Stimulated activated CD8-positive, alpha-beta memory T cell treated with anti-CD3 and anti-CD28 coated beads, Interleukin-12 subunit alpha, Interleukin-12 subunit beta, amount 100 ng/mL, for 1 hour (primary cell): ENCODE results near the gene KRT13.

Experiments used
- DNase-seq: peaks from one replicate; pipeline ENCODE4 v3.0.0-alpha.2; 2020; ENCODE audit warnings: low read depth

KRT13 gene

DNA sequence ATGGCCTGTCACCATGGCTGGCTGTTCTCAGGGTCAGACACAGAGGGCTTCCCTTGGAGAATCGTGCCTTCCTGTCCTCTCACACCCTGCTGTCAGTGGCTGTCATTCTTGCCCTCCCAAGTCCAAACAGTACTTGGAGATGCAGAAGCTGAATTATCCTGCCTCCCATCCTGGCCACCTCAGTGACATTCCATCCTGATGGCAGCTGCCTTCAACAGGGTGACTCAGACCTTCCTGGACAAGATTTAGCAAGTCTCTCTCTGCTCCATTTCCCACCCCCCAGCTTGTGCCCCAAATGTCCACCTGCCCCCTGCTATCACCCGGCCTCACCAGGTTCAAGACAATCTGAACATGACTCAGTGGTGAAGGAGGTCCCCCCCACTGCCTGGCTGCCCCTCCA lies 10.9 kb downstream of the KRT13 start:
- DNase-seq, result no peak

GRCh38 chr17:41492771-41493170 lies 12.6 kb downstream of the KRT13 start:
- DNase-seq, result no peak

DNA sequence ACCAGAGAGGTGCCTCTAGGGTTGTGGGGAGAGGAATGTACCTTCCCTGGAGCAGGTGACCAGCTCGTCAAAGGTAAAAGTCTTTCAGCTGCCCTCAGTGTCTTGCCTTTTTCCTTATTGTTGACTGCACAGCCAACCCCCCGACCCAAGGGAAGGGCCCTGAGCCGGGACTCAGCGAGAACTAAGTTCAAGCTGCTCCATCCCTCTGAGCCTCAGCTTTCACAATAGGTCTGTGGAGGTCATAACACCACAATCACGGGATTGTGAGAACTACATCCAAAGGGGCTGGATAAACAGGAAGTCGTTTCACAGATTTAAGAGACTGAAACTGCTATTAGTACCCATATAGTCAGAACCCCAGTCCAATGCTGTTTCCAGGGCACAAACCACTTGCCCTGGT lies 13.1 kb downstream of the KRT13 start:
- DNase-seq, result no peak

- no peak for DNase-seq
Observed at GRCh38 chr17:41491476-41491875, 13.9 kb downstream of the KRT13 start.

GRCh38 chr17:41490000-41490990 lies 15.1 kb downstream of the KRT13 start:
- DNase-seq, result no peak

DNA sequence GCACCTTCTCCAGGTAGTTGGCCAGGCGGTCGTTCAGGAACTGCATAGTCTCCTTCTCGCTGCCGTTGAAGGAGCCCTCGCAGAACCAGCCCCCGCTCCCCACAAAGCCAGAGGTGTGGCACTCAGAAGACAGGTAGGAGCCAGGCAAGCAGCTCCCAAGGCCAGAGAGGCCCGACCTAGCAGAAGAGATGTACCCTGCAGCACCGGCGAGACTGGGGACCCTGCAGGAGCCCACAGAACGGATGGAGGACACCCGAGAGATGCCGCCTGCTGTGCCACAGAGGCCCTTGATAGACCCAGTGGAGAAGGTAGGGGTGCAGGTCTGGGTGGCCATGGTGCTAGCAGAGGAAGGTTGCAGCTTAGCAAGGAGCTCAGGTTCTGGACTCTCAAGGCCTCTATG lies 15.9 kb downstream of the KRT13 start, which contains the start of gene KRT36:
Gene KRT36, minus strand, starts transcription at position 380 of the 400 bp plus-strand sequence. Its CDS starts 46 bp downstream, at position 334.
- DNase-seq, result no peak

GRCh38 chr17:41486809-41487530 lies 18.4 kb downstream of the KRT13 start:
- no peak for DNase-seq

GRCh38 chr17:41486316-41486715 lies 19.1 kb downstream of the KRT13 start:
- no peak for DNase-seq

DNA sequence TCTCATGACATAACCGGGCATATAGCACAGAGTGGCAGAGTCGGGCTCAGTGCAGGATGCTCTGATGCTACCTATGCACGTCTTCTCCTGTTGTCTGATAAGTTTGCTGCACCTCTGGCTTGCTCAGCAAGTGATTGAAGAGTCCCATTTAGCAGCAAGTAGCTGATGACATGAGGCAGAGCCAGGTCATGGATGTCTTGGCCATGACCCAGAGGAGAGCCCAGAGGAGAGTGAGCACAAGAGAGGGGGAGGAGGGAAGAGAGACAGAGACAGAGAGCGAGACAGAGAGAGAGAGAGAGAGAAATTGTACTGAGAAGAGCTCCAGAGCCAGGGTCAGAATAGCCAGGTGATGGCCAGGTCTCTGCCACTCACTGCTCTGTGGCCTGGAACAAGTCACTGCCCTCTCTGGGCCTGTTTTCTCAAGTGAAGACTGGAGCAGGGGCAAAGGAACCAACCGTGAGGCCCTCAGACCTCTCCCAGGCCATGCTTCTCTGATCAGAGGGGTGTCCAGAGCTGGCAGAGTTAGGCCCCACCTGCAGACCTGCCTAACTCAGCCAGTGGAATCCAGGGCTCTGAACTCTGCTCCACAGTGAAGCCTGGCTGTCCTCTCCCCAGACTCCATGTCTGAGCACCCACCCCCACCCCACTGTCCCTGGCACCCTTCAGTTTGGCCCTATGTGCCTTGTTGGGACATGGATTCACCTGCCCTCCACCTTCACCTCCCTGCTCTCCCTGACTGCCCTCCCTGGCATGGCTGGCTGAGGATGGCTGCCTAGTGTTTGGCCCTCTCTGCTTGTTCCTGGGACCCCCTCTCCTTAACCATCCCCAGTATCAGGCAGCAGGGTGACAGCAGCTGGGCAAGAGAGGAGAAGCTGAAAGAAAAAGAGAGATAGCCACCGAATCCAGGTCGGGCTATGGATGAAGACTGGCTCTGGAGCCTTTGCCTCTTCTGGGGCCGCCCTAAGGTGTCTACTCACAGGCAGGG lies 20.2 kb downstream of the KRT13 start:
- no peak for DNase-seq

GRCh38 chr17:41483991-41484826 lies 21.2 kb downstream of the KRT13 start:
- no peak for DNase-seq

GRCh38 chr17:41483531-41483930 lies 21.9 kb downstream of the KRT13 start:
- no peak for DNase-seq

DNA sequence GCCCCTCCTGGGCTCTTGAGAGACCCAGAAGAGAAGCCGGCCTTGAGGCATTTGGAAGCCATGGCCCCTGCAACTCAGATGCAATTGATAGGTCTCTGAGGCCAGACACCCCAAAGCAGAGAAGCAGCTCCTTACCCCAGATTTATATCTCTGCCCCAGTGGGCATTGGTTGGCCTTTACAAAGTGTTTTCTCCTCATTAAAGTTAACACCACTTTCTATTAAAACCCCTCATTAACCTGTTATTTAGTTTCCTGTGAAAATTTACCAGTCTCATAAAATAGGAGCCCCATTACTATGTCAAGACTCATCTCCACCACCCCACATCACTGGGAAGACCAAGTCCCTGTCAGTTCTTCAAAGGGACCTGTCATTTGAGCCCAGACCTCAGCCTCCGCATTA lies 24.4 kb downstream of the KRT13 start, which contains the start of gene KRT35:
Gene KRT35, minus strand, starts transcription at position 116 of the 400 bp plus-strand sequence. Its CDS starts 54 bp downstream, at position 62.
- no peak for DNase-seq

- DNase-seq, result no peak
Observed at GRCh38 chr17:41480581-41480980, 24.8 kb downstream of the KRT13 start.

DNA sequence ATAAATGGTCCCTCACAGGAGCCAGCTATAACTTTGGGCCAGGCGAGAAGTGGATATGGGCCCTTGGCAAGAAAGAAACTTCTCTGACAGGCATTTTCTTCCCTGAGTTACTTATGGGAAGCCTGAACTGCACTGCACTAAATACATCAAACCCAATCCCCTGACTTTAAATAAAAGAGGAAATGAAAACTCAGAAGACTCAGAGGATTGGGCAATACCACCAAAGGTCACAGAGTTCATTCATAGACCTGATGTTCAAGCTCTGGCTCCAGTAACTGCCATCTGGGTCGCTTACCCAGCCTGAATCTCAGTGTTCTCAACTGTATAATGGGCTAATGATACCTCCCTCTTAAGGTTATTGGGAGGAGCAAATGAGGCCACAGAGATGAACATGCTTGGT lies 25.3 kb downstream of the KRT13 start:
- no peak for DNase-seq

DNA sequence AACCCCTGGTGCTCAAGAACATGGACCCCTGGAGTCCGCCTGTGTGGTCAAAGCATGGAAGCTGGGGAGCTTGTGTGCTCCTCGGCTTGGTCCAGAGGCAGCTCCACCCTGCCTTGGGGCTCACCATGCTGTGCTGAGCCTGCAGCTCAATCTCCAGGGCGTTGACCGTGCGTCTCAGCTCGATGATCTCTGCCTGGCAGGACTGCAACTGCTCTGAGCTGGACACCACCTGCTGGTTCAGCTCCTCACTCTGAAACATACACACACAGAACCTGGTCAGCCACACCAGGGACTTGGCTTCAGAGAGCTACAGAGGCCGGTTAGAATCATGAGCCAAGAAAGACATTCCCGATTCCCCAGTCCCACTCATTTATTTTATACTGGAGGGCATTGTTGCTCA lies 27.2 kb downstream of the KRT13 start:
- DNase-seq, result no peak

DNA sequence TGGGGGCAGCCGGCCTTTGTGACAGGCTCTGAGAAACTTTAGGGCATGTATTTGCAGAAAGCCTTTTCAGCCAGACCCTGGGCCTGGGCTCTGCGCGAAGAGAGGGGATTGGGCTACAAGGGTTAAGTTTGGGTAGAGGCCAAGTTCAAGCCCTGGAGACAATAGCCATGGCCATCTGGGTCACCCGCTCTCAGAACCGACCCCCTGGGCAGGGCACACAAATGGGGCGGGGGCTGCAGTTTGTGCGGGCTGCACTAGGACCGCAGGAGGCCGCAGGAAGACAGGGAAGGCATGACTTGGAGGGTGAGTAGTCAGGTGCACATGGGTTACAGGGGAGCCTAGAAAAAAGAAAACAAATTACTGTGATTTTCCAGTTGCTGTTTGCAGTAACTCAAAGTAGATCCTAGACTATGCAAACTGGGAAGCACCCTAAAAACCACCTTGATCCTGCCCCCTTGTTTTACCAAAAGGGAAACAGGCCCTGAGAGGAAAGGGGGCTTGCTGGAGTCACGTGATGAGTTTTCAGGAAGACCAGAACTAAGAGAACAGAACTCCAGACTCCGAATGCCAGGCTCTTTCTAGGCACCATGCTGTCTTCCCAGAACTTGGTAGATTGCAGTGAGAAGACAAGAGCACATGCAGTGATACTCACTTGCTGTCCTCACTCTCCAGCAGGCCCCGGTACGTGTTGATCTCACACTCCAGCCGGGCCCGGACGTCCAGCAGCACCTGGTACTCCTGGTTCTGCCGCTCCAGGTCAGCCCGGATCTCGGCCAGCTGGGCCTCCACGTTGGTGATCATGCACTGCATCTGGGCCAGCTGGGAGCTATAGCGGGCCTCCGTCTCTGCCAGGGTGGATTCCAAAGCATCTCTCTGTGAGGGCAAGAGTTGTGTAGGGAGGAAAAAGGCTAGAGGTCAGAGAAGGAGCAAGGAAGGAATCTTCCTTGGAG lies 28.3 kb downstream of the KRT13 start:
- no peak for DNase-seq

DNA sequence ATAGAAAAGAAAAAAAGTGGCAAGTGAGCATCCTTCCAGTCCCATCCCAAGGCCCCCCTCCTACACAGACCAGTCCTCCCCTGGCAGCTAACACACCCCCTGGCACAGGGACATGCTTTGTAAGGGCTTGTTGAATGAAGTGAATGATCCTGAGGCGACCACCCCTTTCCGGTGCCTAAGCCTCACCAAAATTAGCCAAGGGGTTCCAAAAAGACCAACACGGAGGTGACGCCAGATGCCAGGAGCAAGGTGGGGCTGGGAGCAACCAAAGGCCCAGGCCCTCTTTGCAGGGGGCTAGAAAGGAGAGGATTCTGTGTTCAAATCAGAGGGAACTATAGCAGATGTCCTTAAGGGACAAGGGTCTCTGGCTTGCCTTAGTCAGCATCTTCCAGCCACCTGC lies 30.0 kb downstream of the KRT13 start:
- no peak for DNase-seq

GRCh38 chr17:41474863-41475262 lies 30.5 kb downstream of the KRT13 start:
- DNase-seq, result no peak

DNA sequence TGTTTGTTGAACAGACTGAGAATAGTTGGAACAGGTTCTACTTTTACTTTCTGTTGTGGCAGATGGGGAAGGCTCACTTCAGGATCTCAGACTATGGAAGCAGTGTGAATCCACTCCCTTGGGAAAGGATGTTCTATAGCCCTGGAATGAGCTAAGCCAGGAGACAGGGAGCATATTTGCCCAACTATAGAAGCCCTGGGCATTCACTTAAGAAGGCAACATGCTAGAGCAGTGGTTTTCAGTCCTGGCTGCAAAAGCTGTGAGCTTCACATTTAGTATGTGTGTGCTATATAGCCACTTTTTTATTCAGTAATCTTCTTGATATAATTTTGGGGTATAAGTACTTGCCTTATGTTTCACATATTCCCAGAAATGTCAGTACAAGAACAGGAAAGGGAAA lies 37.1 kb downstream of the KRT13 start:
- no peak for DNase-seq

- DNase-seq, result no peak
Observed at GRCh38 chr17:41467561-41467960, 37.9 kb downstream of the KRT13 start.
